ENCODE measurements around the gene STXBP1.

Gene STXBP1

GRCh38 chr9:127603226-127603625 is 8.9 kb upstream of the STXBP1 start:
- Histone ChIP-seq H3K4me3 (ENCODE audit: low read depth in 1 of 2, low read length in 1 of 2) (no peak overlapping the region), H3K4me1 (ENCODE audit: control insufficient read depth in 1 of 2, insufficient read depth in 1 of 2, low read depth in 1 of 2, low read length in 1 of 2) (peaks cover 7 to 8% of the 10 kb centered on the region in 2 experiments), H3K27me3 (peaks cover 20% of the 10 kb centered on the region), H3K9me3 (no peaks in the 10 kb centered on the region), H3K36me3 (no peaks in the 10 kb centered on the region), H3K27ac (no peak overlapping the region)
- TF ChIP-seq CTCF (IDR thresholded peaks at IDR 0.05): no peak

DNA sequence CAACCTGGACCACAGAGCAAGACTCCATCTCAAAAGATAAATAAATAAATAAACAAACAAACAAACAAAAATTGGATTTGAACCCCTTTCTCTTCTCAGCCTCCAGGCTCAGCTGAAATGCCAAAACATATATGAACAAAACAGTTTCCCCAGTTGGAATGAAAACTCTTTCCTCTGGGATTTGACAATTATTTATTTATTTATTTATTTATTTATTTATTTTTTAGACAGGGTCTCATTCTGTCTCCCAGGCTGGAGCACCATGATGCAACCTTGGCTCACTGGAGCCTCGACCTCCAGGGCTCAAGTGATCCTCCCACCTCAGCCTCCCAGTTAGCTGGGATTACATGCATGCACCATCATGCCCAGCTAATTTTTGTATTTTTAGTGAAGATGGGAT is 6.0 kb upstream of the STXBP1 start:
- TF ChIP-seq CTCF (IDR thresholded peaks at IDR 0.05): no peak
- peaks cover 13 to 15% of the 10 kb centered on the region in 2 experiments for H3K4me1 ChIP-seq (ENCODE audit: control insufficient read depth in 1 of 2, insufficient read depth in 1 of 2, low read depth in 1 of 2, low read length in 1 of 2)
- peaks cover 48% of the 10 kb centered on the region for H3K27me3 ChIP-seq
- no peaks in the 10 kb centered on the region for H3K36me3 ChIP-seq
- no peak overlapping the region for H3K27ac ChIP-seq
- H3K9me3 ChIP-seq: no peaks in the 10 kb centered on the region
- no peak overlapping the region for H3K4me3 ChIP-seq (ENCODE audit: low read depth in 1 of 2, low read length in 1 of 2)

- peaks cover 28 to 29% of the 10 kb centered on the region in 2 experiments for H3K4me1 ChIP-seq (ENCODE audit: control insufficient read depth in 1 of 2, insufficient read depth in 1 of 2, low read depth in 1 of 2, low read length in 1 of 2)
- peaks cover 69% of the 10 kb centered on the region for H3K27me3 ChIP-seq
- no peak overlapping the region for H3K27ac ChIP-seq
- no peaks in the 10 kb centered on the region for H3K36me3 ChIP-seq
- no peak for TF ChIP-seq CTCF (IDR thresholded peaks at IDR 0.05)
- H3K4me3 ChIP-seq (ENCODE audit: low read depth in 1 of 2, low read length in 1 of 2): peak overlapping the region; percentile 38 to 46
- no peaks in the 10 kb centered on the region for H3K9me3 ChIP-seq
Observed at GRCh38 chr9:127608104-127608966, 3.7 kb upstream of the STXBP1 start.

DNA sequence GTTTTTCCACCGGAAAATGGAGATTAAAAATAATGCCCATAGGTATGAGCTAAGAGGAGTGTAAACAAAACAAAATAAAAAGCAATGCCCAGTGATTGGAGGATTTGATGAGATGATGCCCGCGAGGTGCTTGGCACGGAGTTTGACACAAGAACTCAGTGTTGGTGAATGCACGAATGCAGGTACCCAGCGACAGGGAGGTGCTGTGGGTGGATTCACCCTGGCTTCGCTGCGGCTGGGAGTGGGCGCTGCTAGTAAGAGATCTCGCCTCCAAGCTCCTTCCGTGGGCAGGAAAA is 526 bp upstream of the STXBP1 start:
- peaks cover 99% of the 10 kb centered on the region for H3K27me3 ChIP-seq
- TF ChIP-seq CTCF (IDR thresholded peaks at IDR 0.05): no peak
- H3K36me3 ChIP-seq: no peaks in the 10 kb centered on the region
- H3K27ac ChIP-seq: no peak overlapping the region
- H3K9me3 ChIP-seq: no peaks in the 10 kb centered on the region
- peaks cover 28 to 29% of the 10 kb centered on the region in 2 experiments for H3K4me1 ChIP-seq (ENCODE audit: control insufficient read depth in 1 of 2, insufficient read depth in 1 of 2, low read depth in 1 of 2, low read length in 1 of 2)
- peak overlapping the region; percentile 62 to 65 for H3K4me3 ChIP-seq (ENCODE audit: low read depth in 1 of 2, low read length in 1 of 2)

- H3K27me3 ChIP-seq: peaks cover 97% of the 10 kb centered on the region
- peaks cover 22 to 24% of the 10 kb centered on the region in 2 experiments for H3K4me1 ChIP-seq (ENCODE audit: control insufficient read depth in 1 of 2, insufficient read depth in 1 of 2, low read depth in 1 of 2, low read length in 1 of 2)
- no peak overlapping the region for H3K27ac ChIP-seq
- TF ChIP-seq CTCF (IDR thresholded peaks at IDR 0.05): no peak
- no peaks in the 10 kb centered on the region for H3K9me3 ChIP-seq
- H3K36me3 ChIP-seq: no peaks in the 10 kb centered on the region
- H3K4me3 ChIP-seq (ENCODE audit: low read depth in 1 of 2, low read length in 1 of 2): no peak overlapping the region
Observed at GRCh38 chr9:127612939-127613582, 984 bp downstream of the STXBP1 start.

All from neutrophil (primary cell).